Activated B cell treated with CpG ODN at 0.5 μM for 24 hours (primary cell): ENCODE results near the gene MED31. TPM values are rescaled to one million over a fixed set of nuclear protein-coding genes. Genes with fewer than 3 reads are reported as not detected.

ENCODE experiments used
- ATAC-seq: fragments of 200-7000 bp; cut with Tn5 transposase; one replicate; pipeline ENCODE4 v1.10.0; 2021; ENCODE audit warnings: low read depth, mild to moderate bottlenecking, moderate library complexity
- CTCF ChIA-PET: fragments of 350-600 bp; sonication (Branson Sonifier 250); formaldehyde crosslinking; loops from one replicate; lab custom pipeline; 2021; ENCODE audit warnings: antibody characterized with exemption; lab: Charles Lee
- POLR2A ChIA-PET: fragments of 350-600 bp; sonication (Branson Sonifier 250); formaldehyde crosslinking; loops from one replicate; lab custom pipeline; 2021; ENCODE audit warnings: antibody characterized with exemption; lab: Charles Lee
- DNase-seq: peaks from one replicate; pipeline ENCODE4 v3.0.0; 2022
- H3K27ac Mint-ChIP-seq: one replicate; pipeline ENCODE4 v1.8.0; 2020; ENCODE audit warnings: mixed read lengths
- H3K27me3 Mint-ChIP-seq: one replicate; pipeline ENCODE4 v1.8.0; 2021; ENCODE audit warnings: mixed read lengths
- H3K36me3 Mint-ChIP-seq: one replicate; pipeline ENCODE4 v1.8.0; 2021; ENCODE audit warnings: low read depth, mixed read lengths
- H3K4me1 Mint-ChIP-seq: one replicate; pipeline ENCODE4 v1.8.0; 2021; ENCODE audit warnings: mixed read lengths
- H3K4me3 Mint-ChIP-seq: one replicate; pipeline ENCODE4 v1.8.0; 2020; ENCODE audit warnings: mild to moderate bottlenecking, mixed read lengths
- H3K9me3 Mint-ChIP-seq: one replicate; pipeline ENCODE4 v1.8.0; 2020; ENCODE audit warnings: mixed read lengths
- intact Hi-C: fragments of 100-400 bp; cut with micrococcal nuclease; formaldehyde crosslinking; loops from one replicate; pipeline ENCODE4 v1.15.1; 2024
- total RNA-seq: library from RNA; stranded (reverse); gene quantifications from 2 replicates; pipeline ENCODE4 v1.2.3, GENCODE V29; 2022
- TF ChIP-seq, protein P1 (sequence below): fragments of 200-600 bp; IDR thresholded peaks from one replicate; pipeline ENCODE4 v1.8.0; 2022; ENCODE audit warnings: antibody characterized with exemption, mild to moderate bottlenecking

Gene MED31
- total RNA-seq, 1 donor from 2014 or later = 23.4 TPM

- Mint-ChIP-seq H3K4me3 (no peak overlapping the region), H3K27me3 (no peaks in the 10 kb centered on the region), H3K4me1 (peaks cover 52% of the 10 kb centered on the region), H3K27ac (no peak overlapping the region), H3K36me3 (peaks cover 64% of the 10 kb centered on the region), H3K9me3 (no peaks in the 10 kb centered on the region)
- POLR2A ChIA-PET = interaction anchor here (3.0 kb wide), 1 partner anchor 8 kb away, joined by 28 read pairs; the partner anchor contains the start of genes C17orf100 and MED31
- DNase-seq = no peak
- no peak for ATAC-seq
- intact Hi-C loops = loop anchor here (10.0 kb wide), 1 partner anchor 1058 kb away; the partner anchor contains the start of gene NLRP1
- CTCF ChIA-PET = no interaction called here
- TF ChIP-seq, protein P1, sequence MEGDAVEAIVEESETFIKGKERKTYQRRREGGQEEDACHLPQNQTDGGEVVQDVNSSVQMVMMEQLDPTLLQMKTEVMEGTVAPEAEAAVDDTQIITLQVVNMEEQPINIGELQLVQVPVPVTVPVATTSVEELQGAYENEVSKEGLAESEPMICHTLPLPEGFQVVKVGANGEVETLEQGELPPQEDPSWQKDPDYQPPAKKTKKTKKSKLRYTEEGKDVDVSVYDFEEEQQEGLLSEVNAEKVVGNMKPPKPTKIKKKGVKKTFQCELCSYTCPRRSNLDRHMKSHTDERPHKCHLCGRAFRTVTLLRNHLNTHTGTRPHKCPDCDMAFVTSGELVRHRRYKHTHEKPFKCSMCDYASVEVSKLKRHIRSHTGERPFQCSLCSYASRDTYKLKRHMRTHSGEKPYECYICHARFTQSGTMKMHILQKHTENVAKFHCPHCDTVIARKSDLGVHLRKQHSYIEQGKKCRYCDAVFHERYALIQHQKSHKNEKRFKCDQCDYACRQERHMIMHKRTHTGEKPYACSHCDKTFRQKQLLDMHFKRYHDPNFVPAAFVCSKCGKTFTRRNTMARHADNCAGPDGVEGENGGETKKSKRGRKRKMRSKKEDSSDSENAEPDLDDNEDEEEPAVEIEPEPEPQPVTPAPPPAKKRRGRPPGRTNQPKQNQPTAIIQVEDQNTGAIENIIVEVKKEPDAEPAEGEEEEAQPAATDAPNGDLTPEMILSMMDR = no peak
Observed at GRCh38 chr17:6642592-6642991, 8.8 kb downstream of the MED31 start.

DNA sequence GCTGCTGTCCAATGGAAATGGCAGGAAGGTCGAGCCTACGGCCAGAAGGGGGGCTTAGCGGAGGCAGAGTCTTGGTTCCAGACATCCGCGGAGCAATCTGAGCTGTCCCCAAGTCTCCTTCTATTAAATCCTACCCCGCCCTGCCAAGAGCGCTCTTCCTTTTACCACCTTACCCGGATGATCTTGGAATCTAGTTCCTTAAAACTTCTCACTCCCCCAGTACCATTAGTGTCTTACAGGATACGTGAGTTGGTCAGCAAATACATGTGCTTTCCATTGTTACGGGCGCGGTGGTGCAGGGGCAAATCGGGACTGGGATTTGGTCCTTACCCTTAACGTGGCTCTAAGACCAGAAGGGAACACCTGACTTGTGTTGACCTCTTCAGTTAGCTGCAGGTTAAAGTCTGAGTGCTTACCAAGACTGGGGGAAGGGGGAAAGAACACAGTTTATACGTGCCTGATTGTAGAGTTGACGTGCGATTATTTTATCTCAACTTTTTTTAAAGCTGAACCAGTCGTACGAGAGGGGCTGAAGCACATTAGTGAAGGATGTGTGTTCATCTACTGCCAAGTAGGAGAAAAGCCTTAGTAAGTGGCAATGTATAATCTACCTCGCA lies 10.1 kb downstream of the MED31 start:
- H3K4me1 Mint-ChIP-seq = peaks cover 46% of the 10 kb centered on the region
- POLR2A ChIA-PET = interaction anchor here (0.5 to 3.0 kb wide), 5 partner anchors 10 to 1449 kb away, joined by 3 to 28 read pairs (median 8); partner anchors contain the start of genes C17orf100 and MED31
- peak overlapping the region; percentile 96 for H3K4me3 Mint-ChIP-seq
- H3K36me3 Mint-ChIP-seq = peaks cover 51% of the 10 kb centered on the region
- no peaks in the 10 kb centered on the region for H3K9me3 Mint-ChIP-seq
- TF ChIP-seq, protein P1 = no peak
- CTCF ChIA-PET = no interaction called here
- no peaks in the 10 kb centered on the region for H3K27me3 Mint-ChIP-seq
- peak overlapping the region; percentile 99 for H3K27ac Mint-ChIP-seq
- no peak for DNase-seq
- ATAC-seq = no peak
- intact Hi-C loops = loop anchor here (2.0 to 10.0 kb wide), 3 partner anchors 169 to 1057 kb away; partner anchors contain the start of genes NLRP1 and PIMREG

DNA sequence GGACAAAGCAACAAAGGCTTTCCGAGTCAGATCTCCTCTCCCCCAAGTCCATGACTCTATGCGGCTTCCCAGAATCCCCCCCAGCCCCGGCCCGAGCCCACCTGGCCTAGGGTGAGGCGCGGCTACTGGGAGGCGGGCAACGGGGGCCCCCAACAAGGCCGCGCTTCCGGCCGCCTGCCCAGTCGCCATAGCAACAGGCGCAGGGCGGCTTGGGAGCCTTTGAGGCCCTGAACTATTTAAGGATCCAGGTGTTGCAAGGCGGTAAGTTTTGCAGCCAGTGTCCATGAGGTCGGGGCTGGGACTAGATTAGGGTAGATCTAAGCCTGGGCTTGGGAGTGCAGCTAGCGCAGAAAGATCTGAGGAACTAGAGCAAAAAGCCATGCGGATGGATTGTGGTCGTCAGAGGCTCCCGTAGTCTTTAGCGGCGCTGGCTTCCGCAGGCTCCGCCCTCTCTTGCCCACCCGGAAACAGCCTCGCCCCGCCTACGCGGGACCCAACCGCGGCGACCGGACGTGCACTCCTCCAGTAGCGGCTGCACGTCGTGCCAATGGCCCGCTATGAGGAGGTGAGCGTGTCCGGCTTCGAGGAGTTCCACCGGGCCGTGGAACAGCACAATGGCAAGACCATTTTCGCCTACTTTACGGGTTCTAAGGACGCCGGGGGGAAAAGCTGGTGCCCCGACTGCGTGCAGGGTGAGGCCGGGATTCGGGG lies 10.7 kb downstream of the MED31 start, which contains the start of the genes KIAA0753 and TXNDC17:
Gene KIAA0753 (minus strand): TSS at position 176 of the 711 bp plus-strand sequence. CDS start 5,608 bp downstream, outside the sequence.
Gene TXNDC17 (plus strand): TSS at position 525 of the 711 bp plus-strand sequence. CDS start 23 bp downstream, at position 548.
- Mint-ChIP-seq H3K4me3 (peak within 1 kb of the TSS; percentile 96), H3K36me3 (peaks cover 45% of the 10 kb centered on the region), H3K27ac (peak within 1 kb of the TSS; percentile 99), H3K4me1 (peaks cover 46% of the 10 kb centered on the region), H3K27me3 (no peaks in the 10 kb centered on the region), H3K9me3 (no peaks in the 10 kb centered on the region)
- ChIA-PET POLR2A (interaction anchor here (0.5 to 3.0 kb wide), 5 partner anchors 10 to 1450 kb away, joined by 3 to 28 read pairs (median 8); partner anchors contain the start of genes C17orf100 and MED31), CTCF (no interaction called here)
- peak; percentile 94 for ATAC-seq
- intact Hi-C loops = loop anchor here (1.0 to 10.0 kb wide), 5 partner anchors 11 to 1154 kb away; partner anchors contain the start of genes C17orf100, DERL2, MED31 and MIS12
- peak; percentile 91 for DNase-seq
- TF ChIP-seq, protein P1 = no peak

DNA sequence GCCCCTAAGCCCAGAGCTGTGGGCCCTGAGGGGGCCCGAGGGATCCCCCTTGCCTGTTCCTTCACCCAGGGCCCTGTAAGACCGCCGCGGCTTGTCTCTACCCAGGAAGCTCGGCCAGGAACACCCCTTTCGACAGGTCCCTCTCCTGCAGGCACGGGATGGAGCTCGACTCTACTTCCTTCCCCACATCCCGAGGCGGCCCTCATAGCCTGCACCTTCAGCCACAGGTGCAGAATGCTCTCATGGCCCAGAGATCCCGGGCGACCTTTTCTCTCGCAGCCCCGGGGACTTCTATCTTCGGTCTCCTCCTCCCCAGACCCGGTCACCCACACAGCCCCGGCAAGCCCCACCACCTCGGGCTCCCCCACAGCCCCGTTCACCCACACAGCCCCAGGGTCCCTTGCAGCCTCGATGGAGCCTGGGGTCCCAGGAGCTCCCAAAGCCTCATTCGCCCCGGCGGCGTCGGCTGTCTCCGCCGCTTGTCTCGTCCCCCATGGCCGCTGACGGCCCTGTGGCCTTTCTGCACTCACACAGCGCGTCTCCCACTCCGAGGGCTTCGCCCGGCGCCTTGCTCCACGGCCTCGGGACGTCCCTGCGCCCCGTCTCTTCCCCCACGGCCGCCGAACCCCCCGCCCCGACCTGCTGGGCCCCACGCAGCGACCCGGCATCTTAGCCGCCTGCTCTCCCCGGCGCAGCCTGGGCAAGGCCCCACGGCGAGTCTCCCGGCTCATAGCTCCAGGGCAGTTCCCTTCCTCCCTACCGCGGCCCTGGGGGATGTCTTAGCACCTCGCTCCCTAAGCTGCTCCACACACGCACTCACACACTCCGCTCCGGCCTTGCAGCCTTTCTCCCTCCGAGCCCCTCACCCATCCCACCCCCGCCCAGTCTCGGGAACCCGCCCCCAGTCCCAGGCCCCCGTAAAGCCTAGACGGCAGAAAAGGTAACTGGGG lies 11.5 kb downstream of the MED31 start:
- TF ChIP-seq, protein P1 = no peak
- peak overlapping the region; percentile 96 for H3K4me3 Mint-ChIP-seq
- intact Hi-C loops = loop anchor here (1.0 to 10.0 kb wide), 5 partner anchors 11 to 1154 kb away; partner anchors contain the start of genes C17orf100, DERL2, MED31 and MIS12
- H3K27me3 Mint-ChIP-seq = no peaks in the 10 kb centered on the region
- ChIA-PET POLR2A (interaction anchor here (0.5 to 3.0 kb wide), 6 partner anchors 11 to 913 kb away, joined by 3 to 28 read pairs (median 5); partner anchors contain the start of genes C17orf100 and MED31), CTCF (no interaction called here)
- no peaks in the 10 kb centered on the region for H3K9me3 Mint-ChIP-seq
- ATAC-seq = peak; percentile 19
- peak overlapping the region; percentile 99 for H3K27ac Mint-ChIP-seq
- H3K36me3 Mint-ChIP-seq = peaks cover 41% of the 10 kb centered on the region
- DNase-seq = no peak
- H3K4me1 Mint-ChIP-seq = peaks cover 44% of the 10 kb centered on the region
